HG02571 (cell line): ENCODE results near the gene PCARE.
"Not testable (repeated sequence)": the region's sequence is repeated elsewhere in the genome, so short reads cannot be mapped to it uniquely, and the experiment has no call there.

Source experiments
- ATAC-seq: cut with Tn5 transposase; IDR thresholded peaks from one replicate; pipeline ENCODE4 v1.9.1; 2021; ENCODE audit warnings: mild to moderate bottlenecking, moderate library complexity; ENCODE audit not compliant: unreplicated experiment

The PCARE gene

DNA sequence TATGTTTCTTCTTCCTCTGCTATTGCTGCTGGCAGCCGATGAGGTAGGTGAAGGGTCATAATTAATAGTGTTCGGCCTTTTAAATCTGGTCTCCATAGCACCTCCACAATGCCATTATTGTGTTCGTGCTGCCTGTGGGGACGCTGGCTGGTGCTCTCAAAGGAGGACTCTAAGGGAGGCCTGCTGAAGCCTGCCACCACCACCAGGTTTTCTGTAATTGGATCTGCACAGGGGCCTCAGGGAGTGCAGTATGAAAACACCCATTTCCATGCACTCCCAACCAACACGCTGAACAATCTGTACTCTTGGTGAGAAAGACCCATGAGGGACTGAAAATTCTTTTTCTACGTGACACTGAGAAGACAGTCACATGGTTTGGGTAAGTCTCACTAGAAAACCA lies 23.2 kb upstream of the PCARE start:
- no peak for ATAC-seq

DNA sequence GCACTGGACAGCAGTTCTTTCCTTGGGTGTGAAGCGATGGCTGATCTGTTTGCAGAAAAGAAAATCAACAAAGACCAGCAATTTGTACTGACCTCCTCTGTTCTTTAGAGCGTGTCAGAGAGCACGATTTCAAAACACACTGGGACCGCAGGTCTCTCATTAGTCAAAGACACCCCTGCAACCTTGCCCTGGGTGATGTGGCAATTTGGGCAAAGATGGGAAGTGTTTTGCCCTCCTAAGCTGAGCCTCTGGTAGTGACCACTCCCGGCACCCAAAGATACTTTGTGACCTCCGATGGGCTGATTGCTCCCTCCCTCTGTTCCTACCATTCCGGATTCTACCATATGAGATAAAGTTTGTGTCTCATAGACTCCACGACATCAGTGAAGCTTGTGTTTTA lies 22.6 kb upstream of the PCARE start:
- no peak for ATAC-seq

DNA sequence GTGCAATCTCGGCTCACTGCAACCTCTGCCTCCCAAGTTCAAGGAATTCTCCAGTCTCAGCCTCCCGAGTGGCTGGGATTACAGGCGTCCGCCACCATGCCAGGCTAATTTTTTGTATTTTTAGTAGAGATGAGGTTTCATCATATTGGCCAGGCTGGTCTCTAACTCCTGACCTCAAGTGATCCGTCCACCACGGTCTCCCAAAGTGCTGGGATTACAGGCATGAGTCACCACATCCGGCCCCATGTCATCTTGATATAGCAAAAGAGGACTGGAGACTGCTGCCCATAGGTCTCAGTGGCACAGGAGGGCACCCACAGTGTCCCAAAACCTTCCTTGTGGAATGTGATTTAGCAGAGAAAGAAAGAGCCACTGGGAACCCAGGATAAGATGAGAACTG lies 16.0 kb upstream of the PCARE start:
- ATAC-seq = not testable (repeated sequence)

DNA sequence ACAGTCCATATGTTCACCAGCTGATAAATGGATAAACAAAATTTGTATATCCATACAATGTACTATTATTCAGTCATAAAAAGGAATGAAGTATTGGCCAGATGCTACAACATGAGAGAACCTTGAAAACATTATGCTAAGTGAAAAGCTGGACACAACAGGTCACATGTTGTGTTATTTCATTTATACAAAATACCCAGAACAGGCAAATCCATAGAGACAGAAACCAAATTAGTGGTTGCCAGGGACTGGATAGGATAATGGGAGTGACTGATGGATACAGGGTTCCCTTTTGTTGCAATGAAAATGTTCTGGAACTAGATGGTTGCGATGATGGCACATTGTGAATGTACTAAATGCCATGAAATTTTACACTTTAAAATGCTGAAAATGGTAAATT lies 10.2 kb upstream of the PCARE start:
- ATAC-seq = no peak

DNA sequence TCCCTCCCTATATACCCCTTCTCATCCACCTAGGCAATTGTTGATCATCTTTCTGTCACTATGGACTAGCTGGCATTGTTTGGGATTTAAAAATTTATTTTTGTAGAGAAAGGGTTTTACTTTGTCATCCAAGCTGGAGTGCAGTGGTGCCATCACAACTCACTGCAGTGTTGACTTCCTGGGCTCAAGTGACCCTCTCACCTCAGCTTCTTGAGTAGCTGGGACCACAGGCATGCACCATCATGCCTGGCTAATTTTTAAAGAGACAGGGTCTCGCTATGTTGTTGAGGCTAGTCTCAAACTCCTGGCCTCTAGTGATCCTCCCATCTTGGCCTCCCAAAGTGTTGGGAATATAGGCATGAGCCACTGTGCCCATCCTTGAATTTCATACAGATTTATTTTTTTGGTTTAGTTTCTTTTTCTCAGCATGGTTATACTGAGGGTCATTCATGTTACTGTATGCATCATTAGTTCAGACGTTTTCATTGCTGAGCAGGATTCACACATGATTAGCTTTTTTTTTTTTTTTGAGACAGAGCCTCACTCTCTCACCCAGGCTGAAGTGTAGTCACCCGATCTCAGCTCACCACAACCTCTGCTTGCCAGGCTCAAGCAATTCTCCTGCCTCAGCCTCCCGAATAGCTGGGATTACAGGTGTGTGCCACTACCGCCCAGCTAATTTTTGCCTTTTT lies 8.6 kb upstream of the PCARE start:
- ATAC-seq = no peak

DNA sequence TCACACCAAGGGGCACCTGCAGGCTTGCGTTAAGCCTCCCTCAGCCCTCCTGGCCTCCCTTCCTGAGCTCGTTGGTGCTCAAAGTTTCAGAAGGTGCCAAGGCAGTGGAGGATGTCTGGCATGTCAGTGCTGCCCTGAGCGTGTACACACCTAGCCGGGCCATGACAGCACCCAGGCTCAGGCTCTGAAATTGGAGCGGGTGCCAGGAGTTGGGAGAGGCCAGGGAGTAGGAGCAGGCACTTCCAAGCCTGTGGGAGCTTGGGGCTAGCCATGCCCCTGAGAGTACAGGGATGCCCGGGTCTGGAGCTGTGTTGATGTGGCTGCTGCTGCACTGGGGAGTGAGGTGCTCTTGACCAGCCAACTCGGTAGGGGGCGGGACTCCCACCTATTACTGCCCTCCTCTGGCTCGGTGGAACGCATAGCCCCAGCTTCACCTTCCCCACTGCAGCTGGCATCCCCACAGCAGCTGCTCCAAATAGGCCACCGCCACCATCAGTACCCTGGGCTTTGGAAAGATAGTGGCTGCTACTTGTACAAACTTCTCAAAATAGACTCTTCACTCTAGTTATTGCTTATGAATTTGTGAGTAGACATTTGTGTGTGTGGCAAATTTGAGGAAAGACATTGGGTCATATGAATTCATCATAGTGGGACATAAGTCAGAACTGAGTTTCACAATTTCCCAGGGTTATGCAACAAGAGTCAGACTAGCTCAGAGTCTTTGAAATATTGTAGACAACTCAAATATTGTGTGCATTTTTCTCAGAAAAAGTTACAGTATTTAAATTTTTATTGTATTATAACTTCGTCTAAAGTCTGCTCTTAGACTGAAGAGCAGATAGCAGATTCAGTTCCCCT lies 6.8 kb upstream of the PCARE start:
- ATAC-seq = no peak

DNA sequence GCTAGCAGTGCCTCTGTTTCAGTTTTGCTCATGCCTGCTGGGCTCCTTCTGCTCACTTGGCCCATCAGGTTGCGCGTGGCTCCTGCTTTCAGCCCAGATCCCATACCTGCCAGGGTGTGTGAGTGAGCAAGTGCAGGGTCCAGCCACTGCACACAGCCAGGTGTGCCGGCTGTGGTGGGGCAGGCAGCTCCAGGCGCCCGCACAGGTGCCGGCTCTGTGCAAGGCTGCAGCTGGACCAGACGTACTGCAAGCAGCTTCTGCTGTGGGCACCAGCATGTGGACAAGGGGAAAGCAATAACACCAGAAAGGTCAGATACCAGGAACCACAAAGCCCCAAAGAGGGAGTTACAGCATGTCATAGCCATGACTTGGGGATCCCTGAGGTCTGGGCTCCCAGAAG lies 5.6 kb upstream of the PCARE start:
- ATAC-seq = no peak

DNA sequence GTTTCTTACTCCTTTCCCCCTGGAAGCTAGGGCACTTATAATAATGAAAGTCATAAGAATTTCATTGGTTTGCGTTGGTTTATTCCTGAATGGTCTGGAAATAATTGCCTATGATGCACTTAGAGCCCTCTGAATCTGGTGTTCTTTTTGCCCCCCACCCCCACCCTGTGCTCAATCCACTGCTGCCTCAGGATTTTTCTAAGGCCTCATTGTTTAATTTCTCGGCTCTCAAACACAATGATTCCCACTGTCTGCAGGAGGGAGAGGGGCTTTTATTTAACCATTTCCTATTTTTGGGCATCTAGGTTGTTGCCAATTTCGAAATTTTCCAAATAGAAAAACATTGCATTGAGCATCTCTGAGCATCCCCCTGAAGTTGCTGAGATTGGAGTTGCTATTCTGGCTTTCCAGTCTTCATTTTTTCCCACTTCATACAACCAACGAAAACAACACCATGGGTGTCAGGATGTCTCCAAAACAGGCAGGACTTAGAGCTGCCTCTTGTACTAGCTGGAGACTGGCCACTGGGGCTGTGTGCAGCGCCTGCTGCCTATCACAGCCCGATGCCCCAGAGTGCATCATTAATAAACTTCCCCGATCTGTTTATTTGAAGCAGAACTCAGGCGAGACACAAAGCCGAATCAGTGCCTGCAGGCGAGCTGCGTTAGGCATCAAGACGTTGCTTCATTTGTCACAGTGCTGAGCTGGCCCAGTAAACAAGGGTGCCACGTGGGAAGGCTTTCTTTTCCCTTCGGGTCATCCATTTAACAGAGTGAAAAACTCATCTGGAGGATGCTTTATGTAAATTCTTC lies 1.8 kb upstream of the PCARE start:
- no peak for ATAC-seq

DNA sequence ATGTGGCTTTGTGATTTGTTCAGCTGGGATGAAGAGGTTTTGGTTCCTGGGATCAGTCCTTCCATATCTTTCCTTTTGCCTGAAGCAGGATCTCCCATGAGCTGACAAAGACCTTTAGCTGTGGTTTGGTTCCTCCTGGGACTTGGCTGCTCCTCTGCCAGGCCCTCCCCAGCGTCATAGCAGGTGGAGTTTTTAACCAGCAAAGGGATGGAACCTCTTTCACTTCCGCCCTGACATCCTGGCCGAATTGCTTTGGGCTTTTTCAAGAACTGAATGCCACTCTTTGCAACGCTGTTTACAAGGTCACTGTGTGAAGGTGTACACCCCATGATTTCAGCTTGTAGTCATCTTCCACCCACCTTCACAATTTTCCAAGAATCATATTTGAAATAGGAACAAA lies 390 bp downstream of the PCARE start:
- no peak for ATAC-seq

DNA sequence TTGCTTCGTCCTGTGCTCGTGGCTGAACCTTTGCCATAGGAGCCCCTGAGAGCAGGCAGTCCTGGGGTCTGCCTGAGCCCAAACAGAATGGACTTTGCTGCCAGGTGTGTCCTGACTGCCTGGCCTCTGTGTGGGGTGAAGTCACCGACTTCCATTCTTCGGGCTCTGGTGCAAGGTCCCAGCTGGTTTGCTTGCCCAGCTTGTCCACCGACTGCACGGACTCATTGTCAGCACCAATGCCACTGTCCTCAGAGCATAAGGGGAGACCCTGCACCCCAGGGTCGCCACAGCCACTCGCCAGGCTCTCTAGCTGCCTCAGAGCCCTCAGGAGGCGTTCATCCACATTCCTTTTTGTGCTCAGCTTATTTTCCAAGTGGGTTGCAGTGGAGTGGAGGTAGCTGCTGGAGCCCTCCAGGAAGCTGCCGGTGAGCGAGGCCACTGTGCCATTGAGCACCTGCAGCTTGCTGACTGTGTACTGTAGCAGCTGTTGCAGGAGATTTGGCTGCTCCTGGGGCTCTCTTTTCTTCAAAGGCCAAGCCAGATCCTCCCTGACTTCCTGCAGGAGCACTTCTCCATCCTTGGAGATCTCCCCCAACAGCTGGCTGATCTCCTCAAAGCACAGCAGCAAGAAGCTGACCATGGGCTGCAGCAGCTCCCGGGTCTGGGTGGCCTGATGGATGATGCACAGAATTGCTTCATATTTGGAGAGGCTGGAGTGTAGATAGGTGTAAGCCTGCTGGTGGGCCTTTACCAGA lies 1.2 kb downstream of the PCARE start:
- ATAC-seq = no peak

DNA sequence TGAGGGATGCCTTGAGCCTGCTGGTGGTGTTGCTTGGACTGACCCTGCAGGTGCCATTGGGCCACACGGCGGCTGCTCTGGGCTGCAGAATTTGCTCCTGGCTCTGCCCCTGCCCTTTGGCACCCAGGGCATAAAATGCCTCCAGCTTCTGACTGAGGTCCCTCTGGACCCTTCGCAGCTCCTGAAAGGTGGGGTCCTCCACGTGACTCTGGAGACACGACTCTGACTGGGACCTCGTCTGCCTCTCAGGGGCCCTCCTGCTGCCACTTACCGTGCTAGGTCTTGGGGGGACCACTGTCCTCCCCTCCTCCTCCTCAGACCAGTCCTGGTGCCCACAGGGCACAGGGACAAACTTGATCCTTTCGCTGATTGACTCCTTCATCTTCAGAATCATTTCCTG lies 2.1 kb downstream of the PCARE start:
- ATAC-seq = no peak

DNA sequence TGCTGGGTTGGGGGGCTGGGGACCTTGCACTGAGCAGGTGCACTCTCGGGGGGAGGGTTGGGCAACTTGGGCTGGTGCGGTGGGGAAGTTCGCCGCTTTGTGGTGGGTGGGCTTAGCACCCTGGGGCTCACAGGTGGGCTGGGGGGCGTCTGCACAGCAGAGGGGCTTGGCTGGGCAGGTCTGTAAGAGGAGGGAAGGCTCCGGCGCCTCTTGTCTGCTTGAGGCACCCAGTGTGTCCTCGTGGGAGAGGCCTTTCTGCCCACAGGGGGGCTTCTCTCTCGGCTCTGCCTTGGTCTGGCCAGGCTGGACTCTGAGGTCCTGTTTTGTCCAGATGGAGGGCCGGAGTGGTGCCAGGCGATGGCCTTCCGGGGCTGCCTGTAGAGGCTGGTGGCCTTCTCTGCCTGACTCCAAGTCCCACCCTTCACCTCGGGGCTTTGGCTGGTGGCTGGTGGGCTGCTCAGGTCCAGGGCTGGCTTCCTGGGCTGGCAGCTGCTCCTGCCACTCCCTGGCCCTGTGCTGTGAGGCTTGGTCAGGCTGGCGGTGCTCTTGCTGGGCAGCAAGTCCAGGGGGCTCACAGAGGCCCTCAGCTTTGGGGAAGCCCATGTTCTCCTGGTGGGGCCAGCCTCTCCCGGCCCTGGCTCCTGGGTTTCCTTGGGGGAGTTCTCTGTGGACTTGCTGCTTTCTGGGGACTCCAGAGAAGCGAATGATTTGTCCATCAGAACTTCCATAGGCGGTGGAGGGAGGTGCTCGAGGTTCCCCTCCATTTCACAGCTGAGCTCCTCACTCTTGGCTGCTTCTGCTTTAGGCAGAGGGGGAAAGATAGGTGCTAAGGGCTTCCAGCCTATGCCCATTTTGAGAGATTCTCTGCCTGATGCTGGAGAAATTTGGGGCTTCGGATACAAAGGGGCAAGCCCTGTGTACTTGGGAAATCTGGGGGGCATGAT lies 3.0 kb downstream of the PCARE start:
- no peak for ATAC-seq

DNA sequence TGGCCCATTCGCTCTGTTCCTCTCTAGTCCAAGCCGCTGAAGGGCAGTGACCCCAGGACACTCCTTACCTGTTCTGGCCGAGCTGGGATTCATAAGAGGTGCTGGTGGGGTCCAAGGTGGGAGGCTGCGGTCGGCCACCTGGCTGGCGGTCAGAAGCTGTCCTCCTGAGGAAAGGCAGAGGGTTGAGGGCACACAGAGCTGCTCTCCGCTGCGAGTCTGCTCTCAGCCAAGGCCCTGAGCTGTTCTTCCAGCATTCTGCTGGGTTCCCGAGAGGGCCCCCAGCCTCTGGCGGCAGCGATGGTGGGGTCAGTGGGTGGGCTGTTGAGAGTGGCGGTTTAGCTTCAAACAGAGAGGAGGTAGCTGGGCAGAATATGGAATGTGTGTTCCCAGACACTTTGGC lies 3.8 kb downstream of the PCARE start:
- ATAC-seq = no peak

DNA sequence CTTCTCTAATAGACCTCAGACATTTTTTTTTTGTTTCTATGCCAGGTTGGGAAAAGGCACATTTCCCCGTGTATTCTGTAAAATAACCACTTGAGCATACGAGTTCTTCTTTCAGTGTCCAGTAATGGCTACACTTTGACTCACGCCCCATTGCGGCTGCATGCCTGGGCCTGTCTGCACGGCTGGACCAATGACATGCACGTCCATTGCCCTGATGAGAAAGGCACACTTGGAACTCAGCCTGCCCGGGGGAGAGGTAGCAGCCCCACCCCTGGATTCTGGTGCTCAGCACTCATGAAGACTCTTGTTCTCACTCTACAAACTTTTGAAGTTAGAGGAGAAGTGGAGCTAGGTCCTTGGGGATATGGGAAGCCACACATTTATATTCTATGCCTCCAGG lies 5.8 kb downstream of the PCARE start:
- ATAC-seq = no peak

DNA sequence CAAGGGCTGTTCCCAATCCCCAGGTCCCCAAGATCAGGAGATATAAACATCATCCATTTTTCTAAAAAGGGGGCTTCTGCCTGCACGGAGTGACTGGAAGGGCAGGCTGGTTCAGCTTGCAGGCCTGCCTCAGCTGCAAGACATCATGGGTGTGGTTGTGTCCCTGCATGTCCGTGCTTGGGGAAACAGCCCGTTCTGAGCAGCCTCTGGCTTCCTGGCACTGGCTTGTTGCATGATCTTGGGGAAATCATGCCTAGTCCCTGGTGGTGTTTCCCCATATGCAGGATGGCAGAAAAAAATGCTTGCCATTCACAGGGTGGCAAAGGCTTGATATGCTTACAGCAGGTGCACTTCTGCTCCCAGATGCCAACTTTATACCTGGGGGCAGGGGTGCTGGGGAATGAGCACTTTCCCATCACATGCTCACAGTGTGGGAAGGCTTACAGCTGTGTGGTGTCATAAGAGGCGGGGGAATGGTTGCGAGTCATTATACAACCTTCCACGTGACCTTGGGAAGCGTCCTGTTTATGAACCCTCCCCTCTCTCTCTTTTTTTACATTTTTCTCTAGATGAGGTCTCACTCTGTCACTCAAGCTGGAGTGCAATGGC lies 7.2 kb downstream of the PCARE start:
- ATAC-seq = no peak

DNA sequence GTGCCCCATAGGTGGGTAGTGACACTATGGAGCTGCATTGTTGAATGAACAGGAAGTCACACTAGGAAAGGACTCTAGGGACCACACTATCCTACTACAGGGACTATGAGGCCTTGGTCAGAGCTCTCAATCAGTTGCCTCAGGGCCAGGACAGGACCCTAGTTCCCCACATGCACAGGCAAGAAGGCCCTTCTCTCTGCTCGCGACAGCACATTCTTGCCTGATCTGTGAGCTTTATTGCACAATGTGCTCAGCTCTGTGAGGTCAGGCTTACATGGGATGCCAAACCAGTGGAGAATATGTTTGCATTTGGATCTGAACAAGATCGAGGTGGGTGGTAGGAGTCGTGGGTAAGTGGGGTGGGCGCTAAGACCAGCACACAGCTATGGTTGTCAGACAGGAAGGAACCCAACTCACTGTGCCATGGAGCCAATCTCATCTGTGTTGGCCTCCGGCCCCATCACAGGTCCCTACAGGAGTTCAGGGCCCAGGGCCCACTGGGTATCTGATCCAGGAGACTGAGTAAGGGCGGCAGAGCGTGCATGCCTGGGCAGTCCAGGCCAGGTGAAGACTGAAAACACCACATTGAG lies 8.0 kb downstream of the PCARE start:
- ATAC-seq = no peak

DNA sequence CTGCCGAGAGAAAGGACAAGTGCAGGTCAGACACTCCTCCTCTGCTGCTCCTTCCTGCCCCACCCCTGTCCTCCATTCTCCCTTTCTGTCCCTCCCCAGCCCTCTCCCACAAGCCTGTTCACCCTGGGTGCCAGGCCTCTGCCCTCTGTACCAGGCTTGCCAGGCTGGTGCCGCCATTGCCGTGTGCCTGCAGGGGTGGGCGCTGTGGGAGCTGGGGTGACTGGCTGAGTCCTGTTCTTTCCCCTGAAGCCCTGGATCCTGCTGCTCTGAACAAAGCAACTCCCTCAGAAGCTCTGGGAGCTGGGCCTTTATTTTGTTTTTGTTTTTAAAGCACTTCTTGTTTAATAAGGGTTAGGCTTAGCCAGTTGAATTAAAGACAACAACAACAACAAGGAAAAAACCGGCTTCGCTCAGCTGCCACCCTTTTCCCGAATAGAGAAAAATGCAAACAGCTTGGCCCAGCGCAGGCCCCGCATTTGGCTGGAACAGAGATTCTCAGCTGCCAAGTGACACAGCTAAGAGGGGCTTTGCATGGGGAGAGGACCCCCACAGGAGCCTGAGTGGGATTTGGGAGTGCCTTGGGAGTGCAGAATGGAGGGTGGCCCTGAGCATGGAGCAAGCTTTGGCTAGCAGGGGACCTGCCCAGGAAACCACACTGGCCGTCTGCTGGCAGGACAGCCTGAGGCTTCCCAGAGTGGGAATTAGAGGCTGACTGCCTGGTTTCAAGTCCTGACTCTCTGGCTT lies 9.1 kb downstream of the PCARE start:
- no peak for ATAC-seq

DNA sequence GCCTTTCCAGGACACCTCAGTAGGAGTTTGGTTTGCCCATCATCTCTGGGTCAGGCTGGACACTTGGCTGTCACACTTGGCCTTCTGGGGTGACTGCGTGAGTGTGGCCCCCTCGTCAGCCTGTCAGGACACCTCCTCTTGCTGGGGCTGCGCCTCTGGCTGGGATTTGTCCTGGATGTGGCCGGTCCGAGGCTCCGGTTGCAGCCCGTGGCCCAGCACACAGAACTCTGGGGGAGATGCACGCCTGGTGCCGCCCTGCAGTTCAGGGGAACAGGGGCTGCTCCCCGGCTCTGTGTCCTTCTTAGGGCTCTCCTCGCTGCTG lies 9.6 kb downstream of the PCARE start:
- ATAC-seq = no peak

DNA sequence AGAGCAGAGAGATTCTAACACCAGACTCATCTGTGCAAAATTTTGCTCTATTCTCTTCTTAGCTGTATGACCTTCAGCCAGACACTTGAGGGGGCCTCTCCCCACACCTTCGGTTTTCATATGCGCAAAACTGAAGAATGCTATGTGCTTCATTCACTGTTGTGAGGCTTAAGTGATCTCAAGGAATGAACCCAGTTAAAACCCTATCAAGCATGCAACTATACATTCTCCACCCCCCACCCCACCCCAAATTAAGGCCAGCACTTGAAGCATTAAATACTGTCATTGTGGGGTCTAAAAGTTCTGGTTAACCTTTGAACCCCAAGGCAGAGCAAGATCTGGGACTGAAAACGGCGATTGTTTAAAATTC lies 10.0 kb downstream of the PCARE start:
- ATAC-seq = no peak
